GM20000 (cell line): ENCODE data around the gene CDH13.

Experiments
- DNase-seq: peaks from one replicate; pipeline ENCODE4 v3.0.0; 2012; ENCODE audit warnings: low spot score
- CTCF ChIP-seq: IDR thresholded peaks from 2 replicates; pipeline ENCODE4 v1.5.1; 2012; ENCODE audit warnings: mild to moderate bottlenecking, control low read depth; ENCODE audit errors: extremely low read depth, missing control alignments

CDH13 gene

DNA sequence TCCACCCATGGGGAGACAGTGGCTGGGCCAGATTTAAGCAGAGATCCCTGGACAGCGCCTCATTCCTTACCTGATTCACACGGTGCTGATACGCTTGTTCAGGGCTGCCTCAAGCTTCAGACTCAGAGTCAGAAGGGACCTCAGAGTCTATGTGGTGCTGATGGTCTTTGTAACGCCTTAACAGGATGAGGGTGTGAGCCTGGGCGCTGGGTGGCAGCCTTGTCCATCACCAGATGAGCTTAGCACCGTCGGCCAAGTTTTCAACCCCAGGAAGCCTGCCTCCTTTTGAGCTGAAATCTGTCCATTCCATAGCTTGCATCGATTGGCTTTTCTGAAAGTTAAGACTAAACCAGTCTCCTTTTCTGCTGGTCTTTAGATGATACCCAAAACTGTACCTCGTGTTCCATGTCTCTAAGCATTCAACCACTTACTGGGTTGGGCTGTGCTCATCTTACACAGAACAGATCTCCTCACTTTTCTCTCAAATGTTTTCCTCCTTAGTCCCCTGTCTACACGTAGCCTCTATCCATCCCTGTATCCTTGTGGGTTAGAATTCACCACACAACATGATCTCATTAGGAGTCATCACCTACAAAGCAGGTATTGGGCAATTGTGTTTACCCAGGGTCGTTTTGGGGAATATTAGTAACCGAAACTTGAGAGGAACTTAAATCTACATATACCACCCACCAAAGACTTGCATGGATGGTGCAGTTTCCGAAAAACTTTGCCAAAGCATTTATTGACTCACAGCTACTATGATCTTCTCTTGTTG is 573.4 kb downstream of the CDH13 start:
- TF ChIP-seq CTCF: no peak
- no peak for DNase-seq

DNA sequence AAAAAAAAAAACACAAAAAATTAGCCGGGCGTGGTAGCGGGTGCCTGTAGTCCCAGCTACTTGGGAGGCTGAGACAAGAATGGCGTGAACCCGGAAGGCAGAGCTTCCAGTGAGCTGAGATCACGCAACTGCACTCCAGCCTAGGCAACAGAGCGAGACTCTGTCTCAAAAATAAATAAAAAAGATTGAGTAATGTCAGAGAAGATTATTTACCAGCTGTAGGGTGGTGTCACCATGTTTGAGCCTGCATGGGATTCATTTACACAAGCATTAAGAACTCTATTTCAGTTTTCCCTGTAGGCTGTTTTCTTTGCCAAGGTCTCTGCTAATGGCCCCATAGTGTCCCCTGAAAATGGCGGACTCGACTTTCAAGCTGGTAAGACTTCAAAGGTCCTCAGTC is 575.0 kb downstream of the CDH13 start:
- DNase-seq: no peak
- no peak for TF ChIP-seq CTCF

DNA sequence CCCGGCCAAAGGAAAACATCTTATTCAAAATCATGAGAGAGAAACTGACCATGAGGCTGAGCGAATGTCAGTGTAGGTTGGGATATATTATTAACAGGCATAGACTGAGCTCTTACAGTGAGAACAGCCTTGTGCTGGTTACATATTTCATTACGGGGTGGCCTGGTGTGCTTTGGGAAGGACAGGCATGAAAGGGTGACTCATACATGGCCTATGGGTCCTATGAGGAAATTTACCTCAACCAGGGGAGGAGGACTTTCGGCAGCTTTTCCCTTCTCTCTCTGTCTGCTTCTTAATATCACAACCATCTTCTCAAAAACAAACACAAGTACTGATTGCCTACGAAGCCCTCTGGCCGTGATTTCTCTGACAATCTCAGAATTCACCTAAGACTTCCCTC is 579.1 kb downstream of the CDH13 start:
- TF ChIP-seq CTCF: no peak
- no peak for DNase-seq

DNA sequence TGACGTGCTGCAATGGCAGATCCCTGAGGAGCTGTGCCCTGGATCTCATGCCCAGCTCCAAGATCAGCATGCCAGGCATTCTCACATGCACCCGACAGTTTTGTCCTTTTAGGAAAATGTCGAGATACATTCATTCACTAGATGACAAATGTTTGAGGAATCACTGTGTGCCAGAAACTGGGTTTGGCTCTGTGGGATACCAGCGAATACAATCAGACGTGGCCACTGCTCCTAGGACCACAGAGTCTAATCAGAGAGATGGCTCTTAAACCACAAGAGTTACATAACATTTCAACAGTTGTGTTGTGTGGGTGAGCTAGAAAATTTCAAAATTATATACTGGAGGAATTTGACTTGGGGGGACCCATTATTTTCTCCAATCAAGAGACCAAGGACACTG is 579.7 kb downstream of the CDH13 start:
- TF ChIP-seq CTCF: no peak
- DNase-seq: no peak

DNA sequence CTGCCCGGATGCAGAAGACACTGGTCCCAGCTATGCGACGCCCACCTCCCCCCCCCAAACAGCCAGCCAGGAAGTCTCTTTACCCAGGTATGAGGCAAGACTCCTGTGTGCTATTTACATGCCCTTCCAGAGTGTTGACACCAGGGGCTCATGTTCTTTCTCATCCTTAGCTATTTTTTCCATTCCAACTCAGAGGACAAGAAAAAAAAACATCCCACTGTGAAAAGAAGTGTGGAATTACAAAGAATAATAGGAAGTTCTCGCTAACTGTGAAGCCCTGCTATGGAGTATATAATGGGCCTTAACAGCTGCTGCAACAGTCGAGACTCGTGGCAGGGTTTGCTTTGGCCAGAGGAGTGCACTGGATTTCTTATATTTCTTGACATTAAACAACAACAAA is 584.9 kb downstream of the CDH13 start:
- TF ChIP-seq CTCF: no peak
- DNase-seq: no peak

GRCh38 chr16:83212301-83212841 is 585.6 kb downstream of the CDH13 start:
- TF ChIP-seq CTCF: no peak

GRCh38 chr16:83214671-83215070 is 587.9 kb downstream of the CDH13 start:
- no peak for TF ChIP-seq CTCF
- no peak for DNase-seq

More at GRCh38 chr16:83212301-83212841, 585.6 kb downstream of the CDH13 start:
- no peak for DNase-seq
